Smooth muscle cell of the brain vasculature (primary cell): ENCODE data around the gene ELL.

Source experiments
- DNase-seq: peaks from one replicate; pipeline ENCODE4 v3.0.0-alpha.2; 2012; ENCODE audit warnings: low read depth, low spot score

ELL gene

GRCh38 chr19:18469069-18469846, 52.6 kb downstream of the ELL start:
- no peak for DNase-seq

- DNase-seq: no peak
Measured at GRCh38 chr19:18468517-18468916, 53.4 kb downstream of the ELL start.

- no peak for DNase-seq
Measured at GRCh38 chr19:18467978-18468377, 53.9 kb downstream of the ELL start.

GRCh38 chr19:18466354-18466753, 55.5 kb downstream of the ELL start:
- no peak for DNase-seq

- no peak for DNase-seq
Measured at GRCh38 chr19:18465964-18466339, 55.9 kb downstream of the ELL start.

GRCh38 chr19:18465214-18465963, 56.5 kb downstream of the ELL start:
- DNase-seq: no peak

GRCh38 chr19:18464646-18465045, 57.2 kb downstream of the ELL start:
- DNase-seq: peak; percentile 79

- no peak for DNase-seq
Measured at GRCh38 chr19:18461471-18461870, 60.4 kb downstream of the ELL start.

GRCh38 chr19:18460900-18461299, 61.0 kb downstream of the ELL start:
- no peak for DNase-seq

GRCh38 chr19:18457483-18458331, 64.2 kb downstream of the ELL start:
- DNase-seq: no peak

- DNase-seq: no peak
Measured at GRCh38 chr19:18456974-18457373, 64.9 kb downstream of the ELL start.

- no peak for DNase-seq
Measured at GRCh38 chr19:18456279-18456678, 65.6 kb downstream of the ELL start.

GRCh38 chr19:18453269-18454024, 68.4 kb downstream of the ELL start:
- no peak for DNase-seq

- DNase-seq: no peak
Measured at GRCh38 chr19:18452386-18452785, 69.5 kb downstream of the ELL start.

GRCh38 chr19:18450931-18451836, 70.7 kb downstream of the ELL start:
- no peak for DNase-seq

GRCh38 chr19:18450021-18450930, 71.6 kb downstream of the ELL start:
- no peak for DNase-seq

GRCh38 chr19:18449552-18449951, 72.3 kb downstream of the ELL start:
- no peak for DNase-seq

GRCh38 chr19:18446811-18447359, 75.0 kb downstream of the ELL start:
- no peak for DNase-seq
